ENCODE data around the gene TIMM9. TPM values are rescaled to one million over a fixed set of nuclear protein-coding genes. Genes with fewer than 3 reads are reported as not detected.
"Not testable (repeated sequence)": the region's sequence is repeated elsewhere in the genome, so short reads cannot be mapped to it uniquely, and the experiment has no call there.

Gene TIMM9, protein sequence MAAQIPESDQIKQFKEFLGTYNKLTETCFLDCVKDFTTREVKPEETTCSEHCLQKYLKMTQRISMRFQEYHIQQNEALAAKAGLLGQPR
- 8.7 TPM for total RNA-seq

DNA sequence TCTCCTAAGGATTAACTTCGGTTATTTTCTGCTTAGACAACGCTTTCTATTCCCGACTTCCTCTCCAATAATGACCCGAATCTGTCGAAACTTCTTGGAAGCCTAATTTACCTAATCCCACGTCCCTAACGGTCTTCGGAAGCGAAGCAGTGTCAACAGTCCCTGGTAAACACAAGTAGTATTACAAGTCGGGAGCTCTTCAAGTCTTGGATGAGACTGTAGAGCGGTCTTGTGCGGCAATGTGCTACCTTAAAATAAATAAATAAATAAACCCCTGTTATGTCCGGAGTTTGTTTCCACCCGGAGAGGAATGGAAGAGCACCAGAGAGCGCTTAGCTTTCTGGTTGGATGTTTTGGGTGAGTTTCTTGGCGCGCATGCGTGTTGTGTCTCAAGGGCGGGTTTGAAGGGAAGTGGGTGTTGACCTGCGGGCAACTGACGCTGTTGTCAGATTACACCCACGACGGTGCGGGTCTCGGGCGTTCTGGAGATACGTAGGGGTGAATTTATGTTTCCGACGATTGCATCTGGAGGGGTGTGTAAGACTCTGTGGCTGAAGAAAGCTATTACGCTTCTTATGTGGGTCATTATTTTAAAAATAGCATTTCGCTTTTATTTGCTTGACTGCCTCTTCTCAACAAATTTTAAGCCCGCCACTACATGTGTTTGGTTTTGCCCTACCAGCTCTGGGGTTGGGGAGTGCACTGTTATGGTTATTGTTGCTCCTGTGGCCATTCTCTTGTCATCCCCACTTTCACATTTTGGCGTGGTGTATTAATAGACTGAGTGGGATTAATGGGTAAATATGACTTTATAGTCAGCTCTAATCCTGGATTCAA lies at the start of gene TIMM9, which contains the start of gene KIAA0586:
TIMM9 (minus strand) TSS at position 251 of the 837 bp plus-strand sequence. CDS start 15,586 bp downstream, outside the sequence.
KIAA0586 (plus strand) TSS at position 439 of the 837 bp plus-strand sequence. CDS start 546 bp downstream, outside the sequence.
- ATAC-seq (peak; percentile 95), DNase-seq (ENCODE audit: low spot score) (peak; percentile 95)

DNA sequence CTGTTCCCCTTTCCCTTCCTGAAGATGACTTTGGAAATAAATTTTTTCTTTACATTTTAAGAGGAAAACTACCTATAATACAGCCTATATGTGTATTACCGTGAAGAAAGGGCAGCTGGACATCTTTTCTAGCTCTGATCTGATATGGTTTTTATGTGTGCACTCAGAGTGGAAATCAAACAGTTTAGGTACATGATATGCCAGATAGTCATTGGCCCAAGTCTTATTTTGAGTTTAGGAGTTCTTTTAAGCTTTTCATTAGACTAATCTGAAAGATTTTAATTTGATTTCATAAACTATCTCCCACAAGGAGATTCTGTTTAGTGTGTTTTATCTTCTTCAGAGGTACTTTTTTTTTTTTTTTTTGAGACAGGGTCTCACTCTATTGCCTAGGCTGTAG lies 49.0 kb upstream of the TIMM9 start:
- ATAC-seq (no peak), DNase-seq (ENCODE audit: low spot score) (no peak)

DNA sequence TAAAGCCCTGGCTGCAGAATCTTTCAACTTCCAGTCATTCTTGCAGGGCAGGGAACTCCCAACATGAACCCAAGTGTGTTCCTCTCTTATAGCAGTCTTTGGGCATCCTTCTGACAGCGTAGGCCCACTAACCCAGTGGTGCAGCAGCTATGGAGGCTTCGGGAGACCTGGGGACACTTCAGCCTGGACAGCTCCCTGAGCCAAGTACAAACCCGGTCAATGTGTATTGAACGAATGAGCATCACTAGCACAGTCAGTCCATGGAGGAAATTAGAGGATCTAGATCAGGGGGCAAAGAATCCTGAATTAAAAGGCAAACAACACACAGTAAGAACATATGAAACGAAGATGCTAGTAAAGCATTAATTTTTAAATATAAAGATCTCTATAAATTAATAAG lies 42.0 kb upstream of the TIMM9 start:
- DNase-seq (ENCODE audit: low spot score) (no peak), ATAC-seq (no peak)

DNA sequence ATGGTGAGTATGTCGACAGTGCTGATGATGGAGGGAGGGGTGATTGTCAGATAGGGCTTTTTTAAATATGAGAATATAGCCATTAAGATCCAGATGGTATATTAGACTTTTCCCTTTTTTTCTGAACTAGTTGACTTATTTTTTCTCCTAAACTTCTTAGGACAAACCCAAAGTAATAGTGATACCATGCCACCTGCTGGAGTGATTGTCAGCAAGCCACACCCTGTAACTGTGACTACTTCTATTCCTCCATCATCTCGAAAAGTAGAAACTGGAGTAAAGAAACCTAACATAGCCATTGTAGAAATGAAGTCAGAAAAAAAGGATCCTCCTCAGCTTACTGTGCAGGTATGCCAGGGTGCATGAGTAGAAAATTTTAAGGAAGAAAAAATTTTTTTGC lies 40.2 kb upstream of the TIMM9 start:
- no peak for ATAC-seq
- DNase-seq (ENCODE audit: low spot score): no peak

DNA sequence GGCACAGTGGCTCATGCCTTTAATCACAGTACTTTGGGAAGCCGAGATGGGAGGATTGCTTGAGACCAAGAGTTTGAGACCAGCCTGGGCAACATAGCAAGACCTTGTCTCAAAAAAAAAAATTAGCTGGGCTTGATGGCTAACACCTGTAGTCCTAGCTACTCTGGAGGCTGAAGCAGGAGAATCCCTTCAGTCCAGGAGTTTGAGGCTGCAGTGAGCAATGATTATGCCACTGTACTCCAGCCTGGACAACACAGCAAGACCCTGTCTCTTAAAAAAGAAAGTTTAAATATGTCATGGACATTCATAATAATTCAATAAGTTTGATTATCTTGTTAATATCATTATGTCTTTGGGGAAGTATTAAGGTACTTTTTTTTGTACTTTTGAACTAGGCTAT lies 39.1 kb upstream of the TIMM9 start:
- ATAC-seq (no peak), DNase-seq (ENCODE audit: low spot score) (no peak)

DNA sequence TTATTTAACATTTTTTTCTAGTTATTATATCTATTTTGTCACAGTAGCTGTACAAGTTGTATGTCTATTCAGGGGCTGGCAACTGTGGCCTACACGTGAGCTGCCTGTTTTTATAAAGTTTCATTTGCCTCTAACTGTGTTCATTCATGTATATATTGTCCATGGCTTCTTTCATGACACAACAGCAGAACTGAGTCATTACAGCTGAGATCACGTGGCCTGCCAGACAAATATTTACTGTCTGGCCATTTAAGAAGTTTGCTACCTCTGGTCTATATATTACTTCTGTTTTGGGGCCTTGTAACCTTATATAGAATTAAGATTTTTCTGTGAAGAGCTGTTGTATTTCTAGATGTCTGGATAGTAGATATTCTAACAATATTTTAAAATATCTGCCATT lies 38.1 kb upstream of the TIMM9 start:
- no peak for ATAC-seq
- no peak for DNase-seq (ENCODE audit: low spot score)

DNA sequence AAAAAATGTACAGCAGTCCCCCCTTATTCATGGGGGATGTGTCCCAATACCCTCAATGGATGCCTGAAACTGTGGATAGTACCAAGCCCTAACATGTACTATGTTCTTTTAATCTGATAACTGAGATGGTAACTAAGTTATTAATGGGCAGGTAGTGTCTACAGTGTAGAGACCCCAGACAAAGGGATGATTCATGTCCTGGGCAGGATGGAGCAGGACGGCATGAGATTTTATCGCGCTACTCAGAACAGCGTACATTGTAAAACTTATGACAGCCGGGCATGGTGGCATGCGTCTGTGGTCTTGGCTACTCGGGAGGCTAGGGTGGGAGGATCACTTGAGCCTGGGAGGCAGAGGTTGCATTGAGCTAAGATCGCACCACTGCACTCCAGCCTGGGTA lies 37.3 kb upstream of the TIMM9 start:
- no peak for ATAC-seq
- DNase-seq (ENCODE audit: low spot score): no peak

DNA sequence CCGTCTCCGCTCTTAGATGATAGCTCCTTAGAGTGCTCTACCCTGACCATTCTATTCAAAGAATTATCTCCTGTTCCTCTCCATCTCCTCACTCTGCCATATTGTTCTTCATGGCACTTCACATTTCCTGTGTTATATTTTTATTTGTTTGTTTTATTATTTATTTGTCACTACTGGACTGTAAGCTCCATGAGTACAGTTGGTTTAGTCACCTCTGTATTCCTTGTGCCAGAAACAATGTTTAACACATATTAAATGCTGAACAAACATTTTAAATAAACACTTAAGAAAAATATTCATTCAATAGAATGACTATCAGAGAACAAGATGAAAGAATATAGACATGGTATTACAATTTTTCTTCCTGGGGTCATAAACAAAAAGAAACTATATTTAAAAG lies 35.8 kb upstream of the TIMM9 start:
- no peak for ATAC-seq

DNA sequence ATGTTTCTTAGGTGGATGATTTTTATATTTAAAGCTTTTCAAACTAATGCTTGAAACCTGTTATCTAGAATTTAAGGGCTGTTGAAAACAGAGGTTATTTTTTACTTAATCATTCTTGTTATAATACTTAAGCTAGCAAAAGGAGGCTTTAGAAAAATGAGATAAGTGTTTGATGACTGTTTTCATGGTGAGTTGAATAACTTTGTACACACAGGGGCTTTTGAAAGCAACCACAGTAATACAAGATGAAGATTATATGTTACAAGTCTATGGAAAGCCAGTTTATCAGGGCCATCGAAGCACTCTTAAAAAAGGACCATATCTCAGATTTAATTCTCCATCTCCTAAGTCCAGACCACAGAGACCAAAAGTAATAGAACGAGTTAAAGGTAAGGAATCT lies 33.4 kb upstream of the TIMM9 start:
- DNase-seq (ENCODE audit: low spot score) (no peak), ATAC-seq (no peak)

More for the DNA sequence above, 35.8 kb upstream of the TIMM9 start:
- DNase-seq (ENCODE audit: low spot score): no peak

DNA sequence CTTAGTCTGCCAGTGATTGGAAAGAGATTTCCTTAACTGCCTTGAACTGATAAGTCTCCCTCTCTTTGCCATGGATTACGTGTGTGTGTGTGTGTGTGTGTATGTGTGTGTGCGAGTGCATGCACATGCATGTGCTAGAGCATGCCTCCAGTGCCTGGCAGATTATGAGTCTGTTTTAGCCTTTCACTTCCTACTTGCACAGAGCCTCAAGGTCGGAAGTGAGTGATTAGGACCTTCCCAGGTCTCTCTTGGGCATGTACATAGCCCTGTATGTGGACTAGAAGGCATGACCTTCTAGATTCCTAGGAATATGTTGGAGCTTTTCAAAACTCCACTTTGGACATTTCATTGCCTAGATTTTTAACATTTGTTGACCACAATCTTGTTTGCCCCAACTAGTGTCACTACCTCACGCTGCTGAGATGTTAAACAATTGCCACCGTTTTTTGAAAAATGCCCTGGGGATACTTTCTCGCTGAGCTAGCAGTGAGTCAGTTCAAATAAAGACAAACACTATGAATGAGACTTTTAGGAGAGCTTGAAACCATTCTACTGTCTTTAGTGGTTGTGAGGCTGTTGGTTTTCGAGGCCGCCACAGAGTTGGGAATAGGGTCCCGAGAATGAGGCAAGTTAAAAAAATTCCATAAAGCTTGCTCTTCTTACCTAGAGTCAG lies 28.4 kb upstream of the TIMM9 start:
- ATAC-seq: no peak

DNA sequence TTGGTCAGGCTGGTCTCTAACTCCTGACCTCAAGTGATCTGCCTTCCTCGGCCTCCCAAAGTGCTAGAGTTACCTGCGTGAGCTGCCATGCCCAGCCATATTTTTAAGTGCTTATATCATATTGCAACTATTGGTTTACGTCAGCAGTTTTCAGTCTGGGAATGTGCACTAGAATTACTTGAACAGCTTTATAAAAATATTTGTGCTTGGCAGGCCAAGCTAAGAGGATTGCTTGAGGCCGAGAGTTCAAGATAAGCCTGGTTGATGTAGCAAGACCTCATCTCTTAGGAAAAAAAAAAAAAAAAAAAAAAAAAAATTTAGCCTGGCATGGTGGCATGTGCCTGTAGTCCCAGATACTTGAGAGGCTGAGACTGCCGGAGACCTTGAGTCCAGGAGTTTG lies 17.3 kb upstream of the TIMM9 start:
- DNase-seq (ENCODE audit: low spot score): no peak
- ATAC-seq: no peak

More for the DNA sequence above, 28.4 kb upstream of the TIMM9 start:
- no peak for DNase-seq (ENCODE audit: low spot score)

DNA sequence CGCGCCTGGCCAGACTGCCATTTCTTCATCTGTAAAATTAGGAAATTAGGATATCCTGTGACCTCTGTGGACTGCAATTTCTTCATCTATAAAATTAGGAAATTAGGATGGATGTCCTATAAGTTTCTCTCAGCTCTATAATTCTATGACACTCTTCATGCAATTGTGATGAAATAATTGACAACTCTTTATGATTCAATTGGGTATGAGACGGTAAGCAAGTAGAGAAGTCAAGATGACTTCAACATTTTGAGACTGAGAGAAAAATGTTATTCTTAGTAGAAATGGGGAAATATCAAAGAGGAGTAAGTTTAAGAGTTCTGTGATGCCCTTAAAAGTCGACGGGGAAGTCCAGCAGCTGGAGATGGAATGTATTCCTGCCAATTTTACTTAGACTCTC lies 12.1 kb upstream of the TIMM9 start:
- ATAC-seq: no peak
- no peak for DNase-seq (ENCODE audit: low spot score)

DNA sequence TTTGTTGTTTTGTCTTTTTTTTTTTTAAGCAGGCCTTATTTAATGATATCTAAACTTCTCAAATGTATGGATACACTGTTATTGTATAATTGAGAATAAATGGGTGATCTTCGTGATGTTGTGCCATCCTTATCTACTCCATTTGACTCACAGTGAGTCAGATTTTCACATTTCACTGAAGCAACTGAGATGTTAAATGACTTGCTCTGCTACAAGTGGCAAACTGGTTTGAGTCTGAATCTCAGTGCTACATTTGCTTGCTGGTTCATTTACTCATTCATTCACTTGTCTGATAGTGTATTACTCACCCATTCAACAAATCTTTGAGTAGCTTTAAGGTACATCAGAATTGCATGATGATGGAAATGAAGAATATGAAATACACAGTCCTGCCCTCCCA lies 2.8 kb upstream of the TIMM9 start:
- no peak for ATAC-seq
- DNase-seq (ENCODE audit: low spot score): no peak

DNA sequence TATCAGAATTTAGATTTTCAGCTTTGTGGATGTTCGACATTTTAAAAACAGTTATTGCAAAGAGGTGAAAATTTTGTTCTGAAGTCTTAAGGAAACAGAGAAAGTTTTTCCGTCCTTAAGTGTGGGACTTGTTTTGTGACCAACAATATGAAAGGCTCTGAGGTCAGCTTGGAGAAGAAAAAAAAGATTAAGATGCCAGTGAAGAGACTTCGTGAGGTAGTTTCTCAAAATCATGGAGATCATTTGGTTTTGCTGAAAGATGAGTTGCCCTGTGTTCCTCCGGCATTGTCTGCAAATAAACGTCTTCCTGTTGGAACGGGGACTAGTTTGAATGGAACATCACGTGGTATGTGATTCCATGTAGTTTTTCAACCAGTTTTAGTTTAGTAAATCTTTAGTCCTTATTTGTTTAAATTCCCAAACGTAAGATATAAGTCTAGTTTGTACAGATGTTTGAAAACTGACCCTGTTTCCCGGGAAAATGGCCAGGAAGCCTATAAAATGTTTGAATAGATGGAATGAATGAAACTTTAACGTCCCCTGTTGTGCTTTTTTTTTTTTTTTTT lies 870 bp upstream of the TIMM9 start:
- peak; percentile 37 for ATAC-seq
- DNase-seq (ENCODE audit: low spot score): no peak

DNA sequence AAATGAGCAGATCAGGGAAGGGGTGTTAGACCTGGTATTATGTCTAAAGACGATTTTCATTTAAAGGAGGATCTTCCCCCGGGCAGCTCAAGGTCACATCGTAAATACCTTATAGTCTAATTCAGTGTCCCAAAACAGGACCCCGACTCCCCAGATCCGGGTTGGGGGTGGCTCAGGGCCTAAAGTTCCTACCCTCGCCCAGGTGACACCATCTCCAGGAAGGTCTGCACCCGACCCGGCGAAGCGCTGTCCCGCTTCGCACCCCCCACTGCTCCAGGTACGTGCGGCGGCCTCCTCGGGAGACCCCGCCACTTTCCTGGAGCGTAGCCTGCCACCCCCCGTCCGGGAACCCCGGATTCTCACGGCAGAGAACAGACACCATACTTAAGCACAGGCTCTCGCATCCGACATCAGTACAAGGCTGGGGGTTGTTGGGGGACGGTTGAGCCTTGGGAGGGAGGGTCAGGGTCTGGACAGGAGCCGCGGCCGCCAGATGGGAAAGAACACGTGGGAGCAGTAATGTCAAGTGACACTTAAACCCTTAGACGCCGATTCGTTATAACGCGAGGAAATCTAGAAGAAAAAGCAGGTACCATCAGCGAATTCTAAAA lies 556 bp downstream of the TIMM9 start:
- DNase-seq (ENCODE audit: low spot score) (peak; percentile 68), ATAC-seq (peak; percentile 76)

DNA sequence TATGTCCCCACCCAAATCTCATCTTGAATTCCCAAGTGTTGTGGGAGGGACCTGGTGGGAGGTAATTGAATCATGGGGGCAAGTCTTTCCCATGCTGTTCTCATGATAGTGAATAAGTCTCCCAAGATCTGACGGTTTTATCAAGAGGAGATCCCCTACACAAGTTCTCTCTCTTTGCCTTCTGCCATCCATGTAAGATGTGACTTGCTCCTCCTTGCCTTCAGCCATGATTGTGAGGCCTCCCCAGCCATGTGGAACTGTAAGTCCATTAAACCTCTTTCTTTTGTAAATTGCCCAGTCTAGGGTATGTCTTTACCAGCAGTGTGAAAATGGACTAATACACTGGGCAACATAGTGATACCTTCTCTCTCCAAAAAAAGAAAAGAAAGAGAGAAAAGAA lies 10.4 kb downstream of the TIMM9 start:
- not testable (repeated sequence) for ATAC-seq; DNase-seq (ENCODE audit: low spot score)

DNA sequence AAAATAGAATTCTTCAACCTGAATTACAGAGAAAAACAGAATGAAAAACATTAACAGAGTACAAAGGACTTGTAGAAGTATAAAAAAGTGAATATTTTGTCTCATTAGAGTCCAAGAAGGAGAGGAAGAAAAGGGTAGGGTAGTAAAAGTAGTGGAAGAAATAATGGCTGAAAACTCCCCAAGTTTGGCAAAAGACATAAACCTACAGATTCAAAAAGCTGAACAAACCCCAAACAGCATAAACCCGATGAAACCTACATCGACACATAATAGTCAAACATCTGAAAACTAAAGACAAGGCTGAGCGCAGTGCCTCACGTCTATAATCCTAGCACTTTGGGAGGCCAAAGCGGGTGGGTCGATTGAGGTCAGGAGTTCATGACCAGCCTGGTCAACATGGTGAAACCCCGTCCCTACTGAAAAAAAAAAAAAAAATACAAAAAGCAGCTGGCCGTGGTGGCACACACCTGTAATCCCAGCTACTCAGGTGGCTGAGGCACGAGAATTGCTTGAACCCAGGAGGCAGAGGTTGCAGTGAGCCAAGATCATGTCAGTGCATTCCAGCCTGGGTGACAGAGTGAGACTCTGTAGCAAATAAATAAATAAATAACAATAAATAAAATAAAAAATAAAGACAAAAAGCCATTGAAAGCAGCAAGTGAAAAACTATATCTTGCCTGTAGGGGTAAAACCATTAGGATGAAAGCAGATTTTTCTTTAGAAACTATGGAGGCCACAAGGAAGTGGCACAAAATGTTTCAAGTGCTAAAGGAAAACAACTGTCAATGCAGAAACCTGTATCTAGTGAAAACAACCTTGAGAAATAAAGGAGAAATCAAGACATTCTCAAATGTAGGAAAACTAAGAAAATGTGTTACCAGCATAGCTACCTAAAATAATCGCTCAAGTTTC lies 11.4 kb downstream of the TIMM9 start:
- no peak for DNase-seq (ENCODE audit: low spot score)
- peak; percentile 38 for ATAC-seq

DNA sequence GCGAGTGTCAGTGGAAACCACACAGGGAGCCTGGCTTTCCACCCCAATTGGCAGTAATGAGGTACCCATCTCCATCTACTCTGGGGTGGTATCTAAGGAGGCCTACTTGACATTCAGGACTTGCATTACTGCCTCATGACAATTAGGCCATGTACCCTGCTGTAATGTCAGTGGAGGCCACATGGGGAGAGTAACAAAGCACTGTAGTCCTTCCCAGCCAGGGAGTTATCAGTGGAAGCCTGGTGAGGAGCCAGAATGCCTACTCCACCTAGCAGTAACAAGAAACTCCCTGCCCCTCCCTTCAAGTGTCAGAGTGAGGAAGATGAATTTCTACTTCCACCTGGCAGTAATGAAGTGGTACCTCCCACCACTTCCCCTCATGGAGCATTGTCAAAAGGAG lies 12.5 kb downstream of the TIMM9 start:
- ATAC-seq: peak; percentile 38
- DNase-seq (ENCODE audit: low spot score): no peak

DNA sequence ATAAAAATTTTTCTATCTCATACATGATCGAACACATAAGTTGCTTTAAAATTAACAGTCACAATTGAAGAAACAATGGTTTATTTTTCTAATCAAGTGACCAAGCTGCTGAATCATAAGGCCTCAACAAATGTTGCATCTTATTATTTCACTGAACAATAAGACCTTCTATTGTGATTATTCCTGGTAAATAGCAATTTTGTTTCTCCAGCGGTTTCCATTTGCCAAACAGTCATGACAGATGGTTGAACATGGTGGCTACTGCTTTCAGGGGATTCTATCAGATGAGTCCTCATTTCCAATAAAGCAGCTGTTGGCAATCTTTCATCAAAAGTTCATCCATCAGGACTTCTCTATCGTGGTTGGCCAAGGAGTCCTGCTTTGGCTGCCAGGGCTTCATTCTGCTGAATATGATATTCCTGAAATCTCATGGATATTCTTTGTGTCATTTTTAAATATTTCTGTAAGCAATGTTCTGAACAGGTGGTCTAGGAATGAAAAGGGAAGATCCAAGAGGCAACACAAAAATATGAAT lies 18.6 kb downstream of the TIMM9 start:
- ATAC-seq (no peak), DNase-seq (ENCODE audit: low spot score) (no peak)

DNA sequence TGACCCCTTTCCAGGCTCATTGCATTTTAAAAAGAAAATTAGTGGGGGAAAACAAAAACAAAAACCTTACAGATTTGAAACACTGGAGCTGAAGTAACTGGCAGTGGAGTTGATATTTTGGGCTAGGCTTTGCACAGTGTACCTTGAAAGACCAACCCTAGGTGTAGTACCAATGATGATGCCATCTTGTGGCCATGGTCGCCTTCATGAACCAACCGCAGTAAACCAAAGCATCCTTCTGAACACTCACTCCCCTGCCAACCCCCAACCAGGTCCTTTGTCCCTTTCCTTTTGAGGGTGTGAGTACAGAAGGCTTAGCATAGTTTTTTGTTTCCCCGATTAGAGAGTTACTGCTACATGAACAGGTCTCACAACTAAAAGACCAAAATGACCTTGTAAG lies 25.7 kb downstream of the TIMM9 start:
- ATAC-seq: peak; percentile 80

More for the DNA sequence above, 25.7 kb downstream of the TIMM9 start:
- DNase-seq (ENCODE audit: low spot score): no peak
